ENCODE results near the gene ST6GAL1.
A peak's percentile ranks its signal among the peaks of the same experiment; 100 is the strongest.

ST6GAL1 gene

DNA sequence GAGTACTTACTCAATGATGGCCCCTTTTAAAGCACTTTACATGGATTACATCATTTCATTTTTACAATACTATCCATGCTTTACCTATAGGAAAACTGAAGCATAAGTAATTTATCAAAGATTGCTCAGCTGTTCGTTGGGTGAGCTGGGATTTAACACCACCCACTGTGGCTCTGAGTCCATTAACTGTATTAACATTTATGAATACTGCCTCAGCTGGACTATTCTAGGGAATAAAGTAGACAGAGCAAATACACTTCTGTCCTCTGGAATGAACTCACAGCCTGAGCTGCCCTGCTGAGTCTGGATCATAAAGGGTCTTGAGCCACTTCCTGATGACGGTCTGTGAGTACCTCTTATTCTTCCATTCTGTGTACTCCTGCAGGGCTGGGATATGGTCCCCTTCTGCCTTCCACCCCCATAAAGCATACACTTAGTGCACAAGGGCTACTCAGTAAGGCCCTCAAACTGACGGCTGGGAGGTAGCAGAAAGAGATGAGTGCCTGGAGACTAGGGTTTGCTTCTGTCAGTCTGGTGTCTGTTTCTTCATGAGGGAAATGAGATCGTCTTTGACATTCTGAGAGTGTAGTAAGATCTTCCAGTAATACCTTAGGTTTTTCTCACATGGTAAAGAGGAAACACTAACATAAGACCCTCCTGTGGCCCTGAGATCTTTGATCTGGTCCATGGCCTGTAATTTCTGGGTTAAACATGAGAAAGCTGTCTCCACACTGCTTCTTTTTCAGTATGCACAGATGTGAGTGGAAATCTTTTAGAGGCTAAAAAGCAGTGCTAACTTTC is 12.6 kb upstream of the ST6GAL1 start:
- DNase-seq = no peak

DNA sequence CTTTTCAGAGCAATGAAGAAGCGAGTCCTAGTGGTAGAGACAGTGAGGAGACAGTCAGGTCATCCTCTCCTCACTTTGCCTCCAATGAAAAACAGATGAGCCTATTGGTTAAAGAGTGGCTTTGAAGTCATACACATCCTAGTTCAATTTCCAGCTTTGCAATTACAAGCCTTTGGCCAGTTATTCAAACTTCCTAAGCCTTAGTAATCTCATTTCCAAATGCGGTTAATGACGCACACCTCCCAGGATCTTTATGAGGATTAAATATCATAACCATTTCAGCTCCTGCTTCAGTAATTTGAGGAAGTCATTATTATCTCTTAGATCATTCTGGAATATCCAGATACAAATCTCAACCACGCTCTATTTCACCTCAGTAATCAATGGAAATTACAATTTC is 10.0 kb upstream of the ST6GAL1 start:
- DNase-seq = no peak

DNA sequence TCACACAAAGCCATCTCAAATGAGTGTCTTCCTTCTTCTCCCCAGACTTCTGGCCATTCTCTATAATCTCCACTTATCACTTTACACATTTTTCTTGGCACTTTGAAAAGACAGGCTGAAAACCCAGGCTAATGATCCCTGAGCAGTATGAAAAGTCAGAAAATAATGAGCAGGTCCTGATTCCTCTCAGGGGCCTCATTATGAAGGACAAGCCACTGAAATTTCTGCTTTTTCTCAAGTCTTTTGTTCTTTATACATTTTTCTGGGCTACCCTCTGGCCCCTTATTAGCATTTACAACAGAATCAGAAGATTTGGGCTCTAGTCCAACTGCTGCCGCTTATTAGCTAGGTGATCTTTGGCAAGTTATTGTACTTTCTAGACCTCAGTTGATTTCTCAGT is 9.5 kb upstream of the ST6GAL1 start:
- DNase-seq = no peak

DNA sequence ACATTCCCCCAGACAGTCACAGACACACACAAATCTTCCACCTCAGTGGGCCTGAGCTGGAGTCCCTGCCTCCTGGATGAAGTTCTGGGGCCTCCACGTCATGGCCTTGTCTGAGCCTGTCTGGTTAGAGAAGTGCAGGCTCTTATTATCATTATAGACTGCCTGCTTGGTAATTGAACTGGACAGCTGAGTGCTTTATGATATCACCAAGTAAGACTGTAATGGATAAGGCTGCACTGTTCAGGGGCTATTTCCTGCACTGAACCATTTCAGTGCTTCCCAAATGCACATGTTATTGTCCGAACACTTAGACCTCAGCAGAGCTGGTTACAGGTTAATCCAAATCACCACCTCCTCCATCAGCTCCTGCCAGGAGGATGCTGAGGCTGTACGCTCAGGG is 8.7 kb upstream of the ST6GAL1 start:
- no peak for DNase-seq

DNA sequence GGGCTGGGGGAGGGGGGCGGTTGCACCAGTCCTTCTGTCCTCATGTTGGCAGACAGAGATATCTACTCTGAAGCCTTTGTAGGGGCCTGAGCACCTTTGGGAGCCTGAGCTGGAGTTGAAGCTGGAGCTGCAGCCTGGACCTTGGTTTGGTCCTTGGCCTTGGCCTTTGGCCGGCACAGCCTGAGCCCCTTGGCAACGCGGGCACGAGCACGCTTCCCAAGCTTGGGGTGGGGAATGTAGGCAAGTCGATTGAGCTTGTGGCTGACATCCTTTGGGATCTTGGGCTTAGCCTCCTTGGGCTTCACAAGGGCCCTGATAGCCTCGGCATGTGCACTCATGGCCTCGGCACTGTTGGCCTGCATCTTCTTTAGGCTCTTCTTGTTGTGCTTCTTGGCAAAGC is 8.1 kb upstream of the ST6GAL1 start:
- DNase-seq = no peak

DNA sequence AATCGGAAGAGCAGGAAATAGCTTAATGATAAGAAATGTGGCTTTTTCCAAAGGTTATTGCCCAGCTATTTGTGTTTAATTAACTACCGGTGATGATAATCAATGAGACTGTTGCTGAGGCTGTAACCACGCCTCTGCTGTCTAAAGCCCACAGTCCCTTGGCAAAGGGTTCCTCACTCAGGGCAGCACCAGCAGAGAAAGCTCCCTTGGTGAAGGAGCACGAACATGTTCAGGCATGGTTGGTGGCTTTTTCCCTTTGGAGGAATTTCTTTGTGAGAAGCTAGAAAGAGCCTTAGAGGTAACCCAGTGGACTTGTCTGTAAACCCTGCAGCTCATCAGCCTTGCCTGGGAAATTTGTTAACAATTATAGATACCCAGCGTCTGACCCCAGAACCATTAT is 7.5 kb upstream of the ST6GAL1 start:
- no peak for DNase-seq

DNA sequence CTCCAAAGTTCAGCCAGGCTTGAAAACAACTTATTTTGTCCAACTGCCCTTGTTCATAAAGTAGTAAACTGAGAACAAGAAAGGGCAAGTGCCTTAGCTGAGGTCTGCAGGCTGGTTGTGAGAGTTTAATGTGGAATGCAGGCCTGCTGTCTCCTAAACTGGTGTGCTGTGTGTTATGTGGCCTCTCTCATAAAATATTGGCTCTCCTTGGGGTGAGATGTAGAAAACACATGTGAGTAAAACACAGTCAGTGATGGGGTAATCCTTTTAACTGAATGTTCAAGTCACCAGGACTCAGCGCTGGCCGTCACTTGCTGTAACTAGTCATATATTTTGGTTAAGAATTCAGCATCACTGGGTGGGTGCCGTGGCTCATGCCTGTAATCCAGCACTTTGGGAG is 7.1 kb upstream of the ST6GAL1 start:
- no peak for DNase-seq

DNA sequence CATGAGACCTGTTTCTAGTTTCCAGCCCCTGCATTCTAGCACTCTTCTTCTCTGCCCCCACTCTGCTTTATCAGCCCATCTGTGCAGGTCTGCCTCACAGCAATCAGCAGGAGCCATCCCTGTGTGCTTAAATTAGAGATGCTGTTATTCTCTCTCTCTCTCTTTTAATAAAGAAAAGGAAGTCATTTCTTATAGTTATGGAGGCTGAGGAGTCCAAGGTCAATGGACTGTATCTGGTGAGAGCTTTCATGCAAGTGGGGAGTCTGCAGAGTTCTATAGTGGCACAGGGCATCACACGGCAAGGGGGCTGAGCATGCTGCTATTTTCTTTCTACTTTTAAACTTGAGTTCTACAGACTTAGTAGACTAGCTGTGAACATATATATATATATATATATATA is 4.5 kb upstream of the ST6GAL1 start:
- no peak for DNase-seq

DNA sequence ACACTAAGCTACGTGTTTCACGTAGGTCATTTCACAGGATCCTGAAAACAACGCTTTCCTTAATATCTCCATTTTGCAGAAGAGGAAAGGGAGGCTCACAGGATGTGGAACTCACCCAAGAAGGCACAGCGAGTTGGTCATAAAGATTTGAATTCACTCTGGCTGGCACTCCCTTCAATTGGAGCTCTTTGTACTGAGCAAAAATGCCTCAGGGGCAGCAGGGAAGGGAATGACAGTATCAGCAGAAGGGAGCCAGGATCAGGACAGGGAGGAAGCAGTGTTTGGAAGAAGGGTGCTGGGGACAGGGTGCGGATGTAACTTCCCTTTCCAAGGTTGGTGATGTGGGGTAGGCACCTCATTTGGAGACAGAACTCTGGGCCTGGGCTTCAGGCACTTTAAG is 1.1 kb upstream of the ST6GAL1 start:
- no peak for DNase-seq

DNA sequence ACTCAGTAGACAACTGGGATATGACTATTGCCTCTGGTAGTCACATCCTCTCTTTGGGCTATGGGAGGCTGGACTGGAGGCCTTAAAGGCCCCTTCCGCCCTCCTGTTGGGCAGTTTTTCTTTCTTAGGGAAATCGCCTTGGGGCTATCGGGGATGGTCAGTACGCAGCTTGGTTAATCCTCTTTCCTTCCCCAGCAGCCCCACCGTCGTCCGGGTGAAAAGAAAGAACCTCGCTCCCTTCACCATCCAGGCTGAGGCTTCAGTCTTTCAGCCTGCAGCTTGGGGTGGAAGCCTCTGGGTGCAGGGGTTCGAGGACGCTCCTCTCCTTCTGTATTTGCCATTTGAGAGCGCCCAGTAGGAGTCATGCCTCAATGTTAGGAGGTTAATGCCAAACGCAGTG is 641 bp upstream of the ST6GAL1 start:
- no peak for DNase-seq

DNA sequence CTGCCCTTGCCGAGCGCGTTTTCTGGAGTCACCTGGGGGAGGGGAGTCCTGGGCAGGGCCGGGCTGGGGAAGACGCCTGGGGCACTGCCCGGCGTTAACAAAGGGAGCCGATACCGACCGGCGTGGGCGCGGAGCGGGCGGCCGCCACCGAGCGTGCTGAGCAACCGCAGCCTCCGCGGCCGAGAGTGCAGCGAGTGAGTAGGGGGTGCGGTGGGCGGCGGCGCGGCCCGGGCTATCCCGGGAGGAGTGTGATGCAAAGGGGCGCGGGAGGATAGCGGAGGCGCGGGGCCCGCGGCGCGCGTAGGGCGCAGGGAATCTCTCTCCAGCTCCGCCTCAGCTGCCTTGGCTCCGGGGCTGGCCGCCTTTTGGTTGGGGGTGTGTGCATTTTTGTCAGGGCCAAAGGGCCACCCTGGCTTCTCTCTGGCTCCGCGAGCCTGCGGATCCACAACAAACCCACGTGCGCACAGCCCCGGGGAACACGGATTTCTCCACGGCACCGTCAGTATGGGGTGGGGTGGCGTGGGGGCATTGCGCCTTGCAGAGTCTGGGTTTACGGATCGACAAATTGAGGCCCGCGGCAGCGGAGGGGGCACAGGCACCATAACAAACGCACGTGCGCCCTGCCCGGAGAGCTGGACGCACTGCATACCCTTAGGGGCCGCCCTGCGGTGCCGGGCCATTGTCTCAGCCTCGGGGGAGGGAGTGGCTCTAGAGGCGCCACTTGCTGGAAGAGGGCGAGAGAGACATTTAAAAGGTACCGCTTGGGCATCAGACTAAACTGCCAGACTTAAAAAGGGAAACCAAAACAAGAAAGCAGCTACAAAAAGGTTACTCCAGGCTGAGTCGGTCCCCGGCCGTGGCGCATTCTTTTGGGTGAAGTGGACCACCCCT is 560 bp downstream of the ST6GAL1 start:
- peak; percentile 89 to 90 for DNase-seq

DNA sequence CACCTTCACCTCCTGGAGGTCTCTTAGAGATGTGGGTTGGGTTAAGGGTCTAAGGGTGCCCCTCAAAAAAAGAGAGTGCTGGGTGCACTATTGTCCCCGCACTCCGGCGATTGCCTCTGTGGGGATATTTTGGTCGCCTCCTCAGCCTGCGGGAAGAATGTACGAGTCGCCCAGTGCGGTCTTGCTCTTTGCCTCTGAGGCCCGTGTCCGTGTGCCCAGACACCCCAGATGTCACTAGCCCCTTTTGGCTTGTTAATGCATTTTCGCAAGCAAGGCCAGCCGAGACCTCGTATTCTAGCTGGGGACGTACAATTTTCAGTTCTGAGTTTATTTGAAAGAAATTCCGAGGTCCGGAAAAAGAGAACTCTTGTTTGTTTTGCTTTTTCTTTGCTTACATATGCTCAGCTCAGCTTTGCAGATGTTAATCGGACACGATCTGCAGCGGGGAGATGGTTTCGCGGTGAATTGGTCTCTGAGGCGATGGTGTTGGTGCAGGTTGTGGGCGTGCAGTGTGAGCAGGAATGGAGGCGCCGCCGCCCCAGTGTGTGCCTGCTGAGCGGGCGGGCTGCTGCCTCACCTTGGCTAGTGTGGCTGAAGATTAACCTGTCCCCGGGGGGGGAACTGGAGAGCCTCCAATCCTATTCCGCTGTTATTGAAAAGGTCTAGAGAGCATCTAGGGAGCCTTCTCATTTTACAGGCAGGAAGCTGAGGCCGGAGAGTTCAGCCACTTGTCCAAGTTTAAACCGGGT is 1.4 kb downstream of the ST6GAL1 start:
- DNase-seq = peak; percentile 29 to 33

DNA sequence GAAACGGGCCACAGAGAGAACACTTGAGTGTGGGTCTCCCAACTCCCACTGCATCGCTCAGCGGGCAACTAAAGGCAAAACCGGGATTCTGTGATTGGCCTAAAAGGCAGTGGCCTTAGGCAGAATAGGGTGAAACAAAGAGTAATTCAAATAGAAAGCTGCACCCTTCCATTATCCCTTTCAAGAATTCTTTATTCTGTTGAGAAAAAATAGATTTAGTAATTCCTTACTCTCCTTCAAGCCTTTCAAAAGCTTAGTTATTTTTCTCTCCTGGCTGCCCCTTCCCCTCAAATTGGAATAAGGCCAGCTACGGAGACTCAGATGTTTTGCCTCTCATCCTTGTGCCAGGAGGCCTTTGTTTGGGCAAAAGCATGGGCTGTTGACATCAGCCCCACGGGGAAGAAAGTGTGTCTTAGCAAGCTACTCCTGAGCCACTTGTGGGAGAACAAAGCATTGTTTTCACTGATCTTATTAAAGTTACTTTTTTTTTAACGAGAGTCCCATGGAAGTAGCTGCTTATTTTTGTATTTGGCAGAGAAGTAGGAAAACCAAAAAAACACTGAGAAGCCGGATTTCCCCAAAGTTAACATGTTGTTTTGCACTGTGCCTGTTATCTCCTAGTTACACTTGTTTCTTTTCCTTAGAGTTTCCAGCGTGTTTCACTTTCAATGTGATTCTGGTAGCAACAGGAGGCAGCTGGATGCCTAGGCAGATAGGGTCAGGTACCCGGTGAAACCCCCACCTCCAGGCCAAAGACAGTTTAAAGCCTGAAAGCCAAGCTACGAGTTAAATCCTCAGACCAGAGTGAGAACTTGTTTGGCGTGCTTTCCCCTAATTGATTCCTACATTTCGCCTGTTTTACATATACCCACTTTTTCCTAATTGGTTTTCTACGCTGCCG is 2.2 kb downstream of the ST6GAL1 start:
- no peak for DNase-seq

DNA sequence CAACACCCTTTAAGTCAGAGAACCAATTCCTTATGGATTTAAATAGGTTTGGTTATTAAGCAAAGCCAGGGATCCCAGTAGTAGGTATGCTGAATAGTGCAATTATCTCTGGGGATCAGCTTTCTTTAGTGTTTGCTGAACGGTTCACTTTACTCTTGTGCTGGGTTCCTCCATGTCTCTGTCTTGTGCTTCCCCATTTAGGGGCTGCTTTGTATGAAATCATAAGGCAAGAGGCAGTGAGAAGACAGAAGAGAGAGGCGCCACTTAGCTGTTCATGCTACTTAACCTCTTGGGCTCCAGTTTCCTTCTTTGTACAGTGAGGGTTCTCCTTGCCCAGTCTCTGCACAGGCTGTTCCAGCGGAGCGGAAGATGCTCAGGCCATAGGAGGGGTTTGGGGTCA is 3.5 kb downstream of the ST6GAL1 start:
- peak; percentile 64 to 66 for DNase-seq

DNA sequence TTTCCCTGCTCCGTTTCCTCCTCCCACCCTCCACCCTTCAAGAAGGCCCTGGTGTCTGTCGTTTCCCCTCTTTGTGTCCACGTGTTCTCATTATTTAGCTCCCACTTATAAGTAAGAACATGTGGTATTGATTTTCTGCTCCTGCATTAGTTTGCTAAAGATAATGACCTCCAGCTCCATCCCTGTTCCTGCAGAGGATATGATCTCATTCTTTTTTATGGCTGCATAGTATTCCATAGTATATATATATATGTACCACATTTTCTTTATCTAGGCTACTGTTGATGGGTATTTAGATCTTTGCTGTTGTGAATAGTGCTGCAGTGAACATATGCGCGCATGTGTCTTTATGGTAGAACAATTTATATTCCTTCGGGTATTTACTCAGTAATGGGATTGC is 4.8 kb downstream of the ST6GAL1 start:
- no peak for DNase-seq

DNA sequence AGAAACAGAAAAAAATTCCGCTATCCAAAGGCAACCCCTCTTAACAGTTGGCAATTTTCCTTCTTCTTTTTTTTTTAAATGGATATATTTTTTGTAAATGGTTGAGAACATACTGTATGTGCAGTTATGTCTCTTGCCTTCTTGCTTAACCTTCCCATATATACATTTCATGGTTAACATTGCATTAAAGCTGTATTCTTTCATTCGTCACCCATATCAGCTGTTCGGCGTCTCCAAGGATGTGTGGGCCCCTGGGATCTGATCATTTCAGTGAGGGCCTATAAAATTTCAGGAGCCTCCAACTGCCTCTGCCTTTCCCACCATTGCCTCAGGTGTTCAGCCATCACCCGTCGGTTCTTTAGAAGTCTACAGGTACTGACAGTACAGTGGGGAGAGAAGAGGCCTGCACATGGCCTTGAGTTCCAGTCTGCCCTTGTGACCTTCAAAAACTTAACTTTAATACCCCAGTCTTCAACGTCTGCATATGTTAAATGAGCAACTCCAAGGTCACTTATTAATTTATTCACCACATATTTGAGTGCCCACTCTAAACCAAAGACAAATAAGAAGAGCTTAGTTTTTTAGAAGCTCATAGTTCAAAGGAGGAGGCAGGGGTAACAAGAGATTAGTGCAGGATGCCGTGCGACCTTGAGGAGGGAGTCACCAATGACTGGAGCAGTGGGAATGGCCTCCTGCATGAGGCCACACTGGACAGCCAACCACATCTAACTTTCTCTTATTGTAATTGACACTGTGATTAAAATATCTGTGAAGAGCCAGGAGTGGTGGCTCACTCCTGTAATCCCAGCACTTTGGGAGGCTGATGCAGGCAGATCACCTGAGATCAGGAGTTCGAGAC is 6.9 kb downstream of the ST6GAL1 start:
- DNase-seq = no peak

DNA sequence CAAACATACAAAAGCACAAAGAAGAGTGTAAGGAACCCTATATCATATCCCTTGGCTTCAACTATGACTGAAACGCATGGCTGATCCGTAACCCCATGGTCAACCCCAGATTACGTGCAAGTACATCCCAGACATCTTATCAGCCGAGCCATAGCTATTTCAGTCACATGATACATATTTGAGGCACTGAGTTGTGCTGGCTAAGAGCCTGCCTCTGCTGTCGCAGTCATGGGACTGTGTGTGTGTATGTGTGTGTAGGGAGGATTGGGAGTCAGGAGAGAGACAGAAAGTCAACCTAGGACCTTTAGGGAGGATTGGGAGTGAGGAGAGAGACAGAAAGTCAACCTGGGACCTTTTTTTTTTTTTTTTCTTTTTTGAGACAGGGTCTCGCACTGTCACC is 8.4 kb downstream of the ST6GAL1 start:
- DNase-seq = no peak

DNA sequence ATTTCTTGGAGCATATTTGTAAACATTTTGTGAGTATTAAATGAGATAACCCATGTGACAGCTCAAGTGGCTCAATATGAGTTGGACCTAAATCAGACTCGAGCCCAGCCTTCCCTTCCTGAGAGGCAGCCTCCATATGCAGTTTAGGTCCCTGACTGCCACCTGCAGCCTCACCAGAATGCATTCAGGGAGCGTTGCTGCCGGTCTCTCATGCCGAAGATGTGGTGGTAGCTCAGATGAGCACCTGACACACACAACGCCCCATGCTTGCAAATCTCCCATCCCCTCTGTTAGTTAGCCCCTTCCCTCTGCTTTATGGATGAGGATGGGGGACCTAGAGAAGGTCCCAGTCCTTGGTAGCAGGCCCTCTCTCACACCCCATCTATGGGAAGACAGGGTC is 9.2 kb downstream of the ST6GAL1 start:
- no peak for DNase-seq

DNA sequence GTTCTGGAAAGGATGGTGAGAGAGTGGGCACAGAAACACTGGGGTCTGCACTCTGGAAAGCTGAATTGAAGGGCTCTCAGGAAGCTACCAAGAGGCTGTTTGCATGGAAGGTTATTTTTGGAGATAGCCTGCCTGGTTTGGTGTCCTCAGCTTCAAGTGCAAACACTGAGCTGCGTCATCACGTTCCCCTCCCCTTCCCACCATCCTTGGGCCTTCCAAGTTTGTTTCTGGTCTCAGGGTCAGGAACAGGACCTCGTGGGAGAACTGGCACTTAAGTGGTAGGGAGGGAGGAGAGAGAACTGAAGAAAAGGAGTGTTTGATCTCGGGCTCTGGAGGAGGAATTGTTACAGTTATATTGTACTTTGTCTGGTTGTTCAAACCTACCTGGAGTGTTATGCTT is 10.6 kb downstream of the ST6GAL1 start:
- DNase-seq = no peak

DNA sequence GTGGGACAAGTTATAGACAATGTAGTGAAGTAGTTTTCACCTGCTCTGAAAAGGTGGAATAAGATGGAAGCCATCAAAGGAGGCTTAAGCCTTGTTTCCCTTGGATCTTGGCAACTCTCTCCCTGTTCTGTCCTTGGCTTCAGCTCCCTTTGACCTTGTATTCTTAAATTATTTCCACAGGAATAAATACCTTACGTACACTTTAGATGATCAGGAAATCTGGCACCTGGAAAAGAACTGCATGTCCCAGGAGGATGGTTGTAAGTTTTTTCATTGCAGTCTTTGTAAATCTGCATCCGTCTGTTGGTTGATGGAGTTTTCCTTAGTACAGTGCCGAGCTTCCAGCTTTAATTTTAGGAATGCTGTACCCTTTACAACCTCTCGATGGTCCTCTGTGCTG is 11.8 kb downstream of the ST6GAL1 start:
- DNase-seq = no peak

DNA sequence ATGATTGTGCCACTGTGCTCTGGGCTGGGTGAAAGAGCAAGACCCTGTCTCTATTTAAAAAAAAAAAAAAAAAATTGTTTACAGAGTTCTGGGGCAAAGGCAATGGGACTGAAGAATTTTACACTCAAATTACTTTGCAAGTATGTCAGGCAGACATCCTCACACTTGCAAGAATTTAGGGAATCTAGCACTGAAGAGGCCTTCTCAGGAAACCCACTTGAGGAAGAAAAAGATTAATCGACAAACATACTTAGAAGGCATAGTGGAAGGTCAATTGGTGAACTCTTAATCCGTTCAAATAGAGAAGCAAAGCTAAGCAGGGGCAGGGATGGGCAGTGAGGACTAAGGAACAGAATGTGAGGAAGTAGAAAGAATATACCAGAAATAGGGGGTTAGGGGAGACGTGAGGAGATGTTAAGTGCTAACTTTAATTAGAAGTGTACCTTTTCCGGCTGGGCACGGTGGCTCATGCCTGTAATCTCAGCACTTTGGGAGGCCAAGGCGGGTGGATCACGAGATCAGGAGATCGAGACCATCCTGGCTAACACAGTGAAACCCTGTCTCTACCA is 15.0 kb downstream of the ST6GAL1 start:
- no peak for DNase-seq

Measured in AML-193 (cell line).